K562 (cell line): ENCODE measurements around the gene SLC10A4. TPM values are rescaled to one million over a fixed set of nuclear protein-coding genes. Genes with fewer than 3 reads are reported as not detected.

Experiments used
- ATAC-seq: fragments of 200-7000 bp; cut with Tn5 transposase; 3 replicates; pipeline ENCODE4 v1.9.1; 2020; ENCODE audit warnings: moderate library complexity
- BruUV-seq: library from RNA; stranded (reverse); fragments of 400-500 nt; replicated peaks from 2 replicates; lab custom pipeline; 2021; lab: Mats Ljungman, UMichigan
- CTCF ChIA-PET: fragments of 300-600 bp; formaldehyde crosslinking; extraction: SDS; loops from one replicate; lab custom pipeline; 2021; ENCODE audit warnings: low intra/inter-chr PET ratio; lab: Yijun Ruan, JAX
- POLR2A ChIA-PET: fragments of 300-600, 350-650 bp; sonication (Branson Sonifier 250); formaldehyde crosslinking; extraction: SDS; loops from one replicate; lab custom pipeline; 2021; ENCODE audit warnings: antibody characterized with exemption, inconsistent platforms; lab: Yijun Ruan, JAX
- DNase-seq, 4 experiments: peaks; one replicate each; pipeline versions ENCODE4 v3.0.0 to v3.0.0-alpha.2; 2011 to 2018; ENCODE audit warnings: low spot score in 3 of 4, mixed read lengths in 3 of 4; ENCODE audit errors: extremely low read depth in 1 of 4
- FAIRE-seq: peaks from 2 replicates; lab custom pipeline; 2011; peaks lifted over from hg19 to GRCh38; lab: Jason Lieb, UNC
- H2AFZ ChIP-seq: 2 replicates; pipeline ENCODE4 v1.6.0; 2011; ENCODE audit warnings: low read depth, low read length, control low read depth, inconsistent platforms
- H3K27ac ChIP-seq: fragments of 200-600 bp; 3 replicates; pipeline ENCODE4 v1.8.0; 2011; ENCODE audit warnings: low read depth, mild to moderate bottlenecking, control low read depth, inconsistent platforms, low read length, moderate library complexity, mixed read lengths; ENCODE audit errors: extremely low read depth
- H3K27me3 ChIP-seq, 2 experiments: fragments of 300-600 bp in 1 of 2; 2 replicates in 1 of 2; 3 replicates in 1 of 2; pipeline versions ENCODE4 v1.6.0 to v1.8.0; 2011; ENCODE audit warnings: inconsistent platforms in 2 of 2, low read length in 2 of 2, mild to moderate bottlenecking in 1 of 2, mixed read lengths in 1 of 2, moderate library complexity in 1 of 2; ENCODE audit not compliant: control insufficient read depth in 2 of 2, insufficient read depth in 2 of 2
- H3K36me3 ChIP-seq: fragments of 300-600 bp; 3 replicates; pipeline ENCODE4 v1.8.0; 2011; ENCODE audit warnings: mild to moderate bottlenecking, low read length, inconsistent platforms; ENCODE audit not compliant: control insufficient read depth, insufficient read depth
- H3K4me1 ChIP-seq, 2 experiments: fragments of 200-600 bp in 1 of 2; replicated peaks in 1 of 2; 2 replicates in 1 of 2; 3 replicates in 1 of 2; pipeline versions ENCODE4 v1.5.1 to v1.8.0; 2011; ENCODE audit warnings: inconsistent platforms in 2 of 2, low read length in 2 of 2, mild to moderate bottlenecking in 1 of 2, mixed read lengths in 1 of 2, moderate library complexity in 1 of 2; ENCODE audit not compliant: control insufficient read depth in 2 of 2, insufficient read depth in 2 of 2
- H3K4me2 ChIP-seq: 2 replicates; pipeline ENCODE4 v1.6.1; 2011; ENCODE audit warnings: low read length, control low read depth, inconsistent platforms, mixed read lengths; ENCODE audit not compliant: insufficient read depth
- H3K4me3 ChIP-seq: fragments of 200-600 bp; sonication (generic), shearing (Covaris generic); 2 replicates; pipeline ENCODE4 v1.5.1; 2016; ENCODE audit warnings: control low read depth, inconsistent platforms
- H3K79me2 ChIP-seq: fragments of 200-600 bp; 3 replicates; pipeline ENCODE4 v1.8.0; 2011; ENCODE audit warnings: low read length, inconsistent platforms; ENCODE audit not compliant: control insufficient read depth, insufficient read depth
- H3K9ac ChIP-seq, 2 experiments: 2 replicates each; pipeline versions ENCODE4 v1.6.0 to v1.6.1; 2011; ENCODE audit warnings: low read depth in 2 of 2, low read length in 2 of 2, control low read depth in 1 of 2, inconsistent platforms in 1 of 2, mild to moderate bottlenecking in 1 of 2, mixed read lengths in 1 of 2; ENCODE audit not compliant: insufficient read depth in 1 of 2
- H3K9me1 ChIP-seq: one replicate; pipeline ENCODE4 v1.6.0; 2011; ENCODE audit warnings: inconsistent platforms, mild to moderate bottlenecking, low read length, moderate library complexity; ENCODE audit not compliant: control insufficient read depth, insufficient read depth
- H3K9me3 ChIP-seq: replicated peaks from 2 replicates; pipeline ENCODE4 v1.5.1; 2011; ENCODE audit warnings: low read depth, low read length, inconsistent platforms; ENCODE audit not compliant: control insufficient read depth, insufficient read depth
- H4K20me1 ChIP-seq: replicated peaks from 2 replicates; pipeline ENCODE4 v1.6.1; 2011; ENCODE audit warnings: low read length, inconsistent platforms, mixed read lengths; ENCODE audit not compliant: control insufficient read depth, insufficient read depth
- DIDO1 ChIP-seq: fragments of 450-650 bp; IDR thresholded peaks from 2 replicates; pipeline ENCODE4 v1.6.1; 2016; ENCODE audit warnings: low read depth, missing biosample characterization, missing genetic modification characterization
- E2F5 ChIP-seq: sonication (generic); formaldehyde crosslinking; IDR thresholded peaks from 2 replicates; pipeline ENCODE4 v1.8.0; 2022; ENCODE audit warnings: mild to moderate bottlenecking, missing genetic modification reagents
- NKRF ChIP-seq: fragments of 450-650 bp; IDR thresholded peaks from 2 replicates; pipeline ENCODE4 v1.6.1; 2016; ENCODE audit warnings: borderline replicate concordance
- POLR2G ChIP-seq: fragments of 200-400 bp; formaldehyde crosslinking; IDR thresholded peaks from 2 replicates; pipeline ENCODE4 v1.6.1; 2017; ENCODE audit warnings: low read depth, mild to moderate bottlenecking, antibody characterized with exemption, low read length, moderate library complexity
- ZNF717 ChIP-seq: fragments of 250-450 bp; sonication (Bioruptor Pico); IDR thresholded peaks from 2 replicates; pipeline ENCODE4 v1.5.0; 2021
- WGBS: fragments of 100-300 bp; shearing (Covaris generic); methylation state at CpG from one replicate; pipeline ENCODE4 v1.1.6; 2016; ENCODE audit warnings: low coverage, mixed read lengths; ENCODE audit not compliant: insufficient coverage; ENCODE audit errors: missing lambda C conversion rate; 5-methylcytosine and 5-hydroxymethylcytosine counted together
- in situ Hi-C: fragments of 300-500 bp; cut with MboI; formaldehyde crosslinking; loops from 4 replicates; pipeline ENCODE4 v1.15.0; 2018; ENCODE audit warnings: inconsistent platforms, mixed read lengths
- intact Hi-C: fragments of 100-400 bp; cut with micrococcal nuclease; formaldehyde crosslinking; loops from 2 replicates; pipeline ENCODE4 v1.14.2; 2022
- polyA plus RNA-seq, 8 experiments: library from polyadenylated mRNA; depleted of rRNA in 4 of 8; stranded (reverse) in 5 of 8; unstranded in 3 of 8; fragments of >200 nt; fragmentation: Nextera tagmentation in 2 of 8; fragmentation: Illumina TruSeq in 1 of 8; extraction: Ambion mirVana in 2 of 8; extraction: Trizol in 1 of 8; gene quantifications; 2 replicates each; pipeline versions ENCODE4 v1.2.1 to v1.2.3, GENCODE V29; 2011 to 2014; ENCODE audit warnings: inconsistent platforms in 1 of 8, missing spikeins in 1 of 8
- total RNA-seq, 7 experiments: library from RNA; depleted of rRNA in 6 of 7; stranded (reverse); fragments of >200 nt in 6 of 7; fragmentation: Illumina TruSeq in 2 of 7; extraction: Trizol in 2 of 7; gene quantifications; 2 replicates each; pipeline versions ENCODE4 v1.2.1 to v1.2.3, GENCODE V29; 2011 to 2021; ENCODE audit warnings: low replicate concordance in 1 of 7

SLC10A4 gene
- total and polyA plus RNA-seq, 9 of the 15 experiments (the other 6 are each of a cell fraction or from before 2014, with no cell fraction given): 2.5 to 16.9 (median 9.3) TPM

- in situ Hi-C loops: no loop called here
- no TSS peak for BruUV-seq
- Histone ChIP-seq H3K27me3 (no peaks in the 10 kb centered on the region), H3K79me2 (peaks cover 32% of the 10 kb centered on the region), H3K9ac (no peak overlapping the region), H3K9me1 (no peaks in the 10 kb centered on the region), H3K36me3 (peaks cover 72% of the 10 kb centered on the region; the same call in 2 of the 3 replicates), H3K4me2 (no peak overlapping the region), H4K20me1 (no peaks in the 10 kb centered on the region), H3K27ac (no peak overlapping the region), H3K4me1 (peaks cover 4% of the 10 kb centered on the region in 2 experiments; a peak in 3 of 5 replicates), H3K9me3 (peaks cover 6% of the 10 kb centered on the region; the same call in 1 of the 2 replicates), H3K4me3 (no peak overlapping the region), H2AFZ (no peak overlapping the region)
- TF ChIP-seq ZNF717 (CRISPR knock-in tag) (no peak), DIDO1 (tag) (no peak), E2F5 (CRISPR knock-in tag) (no peak), POLR2G (0 out of 2 replicates have a peak, but pooled peaks have one; percentile 0), NKRF (no peak)
- intact Hi-C loops: loop anchor here (10.0 kb wide), 1 partner anchor 365 kb away; no protein-coding TSS in a partner anchor
- WGBS: 90% methylated on average over 12 of the region's 14 CpGs
- ChIA-PET POLR2A (no interaction called here), CTCF (no interaction called here)
- ATAC-seq (no peak), DNase-seq (no peak), FAIRE-seq (no peak)
Measured at GRCh38 chr4:48489683-48490011, 6.5 kb downstream of the SLC10A4 start.
